ENCODE measurements around the gene ZNF532. TPM values are rescaled to one million over a fixed set of nuclear protein-coding genes. Genes with fewer than 3 reads are reported as not detected.

ZNF532 gene
- total RNA-seq, 4 donors from 2014 or later: 54.7 to 124 (median 91.2) TPM

- intact Hi-C loops (cut with DNase I; ENCODE audit: low total_unique reads): no loop called here
- TF ChIP-seq, protein P1, sequence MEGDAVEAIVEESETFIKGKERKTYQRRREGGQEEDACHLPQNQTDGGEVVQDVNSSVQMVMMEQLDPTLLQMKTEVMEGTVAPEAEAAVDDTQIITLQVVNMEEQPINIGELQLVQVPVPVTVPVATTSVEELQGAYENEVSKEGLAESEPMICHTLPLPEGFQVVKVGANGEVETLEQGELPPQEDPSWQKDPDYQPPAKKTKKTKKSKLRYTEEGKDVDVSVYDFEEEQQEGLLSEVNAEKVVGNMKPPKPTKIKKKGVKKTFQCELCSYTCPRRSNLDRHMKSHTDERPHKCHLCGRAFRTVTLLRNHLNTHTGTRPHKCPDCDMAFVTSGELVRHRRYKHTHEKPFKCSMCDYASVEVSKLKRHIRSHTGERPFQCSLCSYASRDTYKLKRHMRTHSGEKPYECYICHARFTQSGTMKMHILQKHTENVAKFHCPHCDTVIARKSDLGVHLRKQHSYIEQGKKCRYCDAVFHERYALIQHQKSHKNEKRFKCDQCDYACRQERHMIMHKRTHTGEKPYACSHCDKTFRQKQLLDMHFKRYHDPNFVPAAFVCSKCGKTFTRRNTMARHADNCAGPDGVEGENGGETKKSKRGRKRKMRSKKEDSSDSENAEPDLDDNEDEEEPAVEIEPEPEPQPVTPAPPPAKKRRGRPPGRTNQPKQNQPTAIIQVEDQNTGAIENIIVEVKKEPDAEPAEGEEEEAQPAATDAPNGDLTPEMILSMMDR (IDR thresholded peaks at IDR 0.05 in 4 of 5, conservative IDR thresholded peaks at IDR 0.05 in 1 of 5): no peak
- no peak for TF ChIP-seq POLR2A (IDR thresholded peaks at IDR 0.05)
- DNase-seq (no peak), ATAC-seq (no peak)
- in situ Hi-C loops (cut with MboI; ENCODE audit: low sequenced_read_pairs in 4 of 4): no loop called here
- Histone ChIP-seq H3K9me3 (no peaks in the 10 kb centered on the region), H3K27me3 (no peaks in the 10 kb centered on the region), H3K4me3 (no peak overlapping the region), H3K27ac (peak overlapping the region; percentile 17 to 61 (median 43)), H3K4me1 (peaks cover 26 to 49% of the 10 kb centered on the region in 2 donors), H3K36me3 (peaks cover 0 to 7% of the 10 kb centered on the region in 2 donors)
Measured at GRCh38 chr18:58896734-58897508, 32.2 kb downstream of the ZNF532 start.

- no peak for DNase-seq
- peak in 1 of 2 donors; percentile 51 for ATAC-seq
- Histone ChIP-seq H3K4me1 (peaks cover 19 to 39% of the 10 kb centered on the region in 2 donors), H3K9me3 (no peaks in the 10 kb centered on the region), H3K36me3 (peaks cover 0 to 7% of the 10 kb centered on the region in 2 donors), H3K27me3 (no peaks in the 10 kb centered on the region), H3K27ac (peak overlapping the region; percentile 37 to 54 (median 52)), H3K4me3 (no peak overlapping the region)
- intact Hi-C loops (cut with DNase I; ENCODE audit: low total_unique reads): no loop called here
- in situ Hi-C loops (cut with MboI; ENCODE audit: low sequenced_read_pairs in 4 of 4): no loop called here
- TF ChIP-seq, protein P1 (IDR thresholded peaks at IDR 0.05 in 4 of 5, conservative IDR thresholded peaks at IDR 0.05 in 1 of 5): no peak
- TF ChIP-seq POLR2A (IDR thresholded peaks at IDR 0.05): no peak
Measured at GRCh38 chr18:58898010-58898799, 33.5 kb downstream of the ZNF532 start.

DNA sequence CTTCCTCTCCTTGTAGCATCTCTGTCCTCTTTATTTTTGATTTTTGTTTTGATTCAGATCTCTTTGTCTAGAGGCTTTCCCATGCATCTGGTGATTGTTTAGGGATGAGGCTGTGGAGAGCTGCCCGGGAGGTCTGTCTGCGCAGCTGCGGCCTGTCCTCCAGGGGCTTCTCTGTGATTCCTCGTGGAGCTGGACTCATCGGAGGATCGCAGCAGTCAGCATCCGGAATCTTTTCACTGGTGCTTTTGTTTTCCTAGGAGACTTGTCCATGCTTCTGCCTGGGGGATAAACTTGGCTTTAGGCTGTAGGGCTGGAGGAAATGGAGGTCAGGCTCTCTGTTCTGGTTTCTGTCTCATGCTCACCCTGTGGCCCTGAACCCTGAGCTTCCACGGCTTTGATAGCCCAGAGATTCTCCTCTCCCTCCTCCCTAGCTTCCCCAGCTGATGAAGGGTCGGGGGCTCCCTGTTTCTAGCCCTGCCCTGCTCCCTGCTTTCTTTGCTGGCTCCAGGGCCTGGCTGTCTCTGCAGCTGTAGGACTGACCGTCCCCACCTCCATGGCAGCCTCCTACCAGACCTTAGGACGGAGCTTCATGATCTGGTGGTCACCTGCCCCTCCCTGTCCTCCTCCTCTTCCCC is 35.5 kb downstream of the ZNF532 start:
- H3K36me3 ChIP-seq: peaks cover 0 to 7% of the 10 kb centered on the region in 2 donors
- peak overlapping the region; percentile 37 to 54 (median 52) for H3K27ac ChIP-seq
- intact Hi-C loops (cut with DNase I; ENCODE audit: low total_unique reads) (no loop called here), in situ Hi-C loops (cut with MboI; ENCODE audit: low sequenced_read_pairs in 4 of 4) (no loop called here)
- no peaks in the 10 kb centered on the region for H3K27me3 ChIP-seq
- ATAC-seq (peak in 1 of 2 donors; percentile 14), DNase-seq (no peak)
- H3K4me1 ChIP-seq: peaks cover 11 to 31% of the 10 kb centered on the region in 2 donors
- no peak overlapping the region for H3K4me3 ChIP-seq
- TF ChIP-seq POLR2A (IDR thresholded peaks at IDR 0.05): no peak
- TF ChIP-seq, protein P1 (IDR thresholded peaks at IDR 0.05 in 4 of 5, conservative IDR thresholded peaks at IDR 0.05 in 1 of 5): no peak
- no peaks in the 10 kb centered on the region for H3K9me3 ChIP-seq

- intact Hi-C loops (cut with DNase I; ENCODE audit: low total_unique reads) (no loop called here), in situ Hi-C loops (cut with MboI; ENCODE audit: low sequenced_read_pairs in 4 of 4) (no loop called here)
- Histone ChIP-seq H3K4me3 (no peak overlapping the region), H3K27me3 (no peaks in the 10 kb centered on the region), H3K36me3 (peaks cover 0 to 7% of the 10 kb centered on the region in 2 donors), H3K4me1 (peaks cover 6 to 24% of the 10 kb centered on the region in 2 donors), H3K9me3 (no peaks in the 10 kb centered on the region), H3K27ac (no peak overlapping the region)
- DNase-seq (no peak), ATAC-seq (no peak)
- TF ChIP-seq, protein P1 (IDR thresholded peaks at IDR 0.05 in 4 of 5, conservative IDR thresholded peaks at IDR 0.05 in 1 of 5): no peak
- no peak for TF ChIP-seq POLR2A (IDR thresholded peaks at IDR 0.05)
Measured at GRCh38 chr18:58901143-58901542, 36.5 kb downstream of the ZNF532 start.

Measured in gastrocnemius medialis (tissue), 4 donors.